Inflammatory macrophage (primary cell): ENCODE results near the gene LRRC4C.
"Not testable (repeated sequence)": the region's sequence is repeated elsewhere in the genome, so short reads cannot be mapped to it uniquely, and the experiment has no call there.

ENCODE experiments used
- DNase-seq, 2 donors: peaks; one replicate each; pipeline ENCODE4 v3.0.0-alpha.2; 2020 to 2022

LRRC4C gene

GRCh38 chr11:41010361-41011050, 448.9 kb downstream of the LRRC4C start:
- DNase-seq = no peak

- DNase-seq = no peak
Observed at GRCh38 chr11:41005986-41006385, 453.5 kb downstream of the LRRC4C start.

GRCh38 chr11:41003339-41004282, 455.8 kb downstream of the LRRC4C start:
- no peak for DNase-seq

- no peak for DNase-seq
Observed at GRCh38 chr11:40998920-40999319, 460.5 kb downstream of the LRRC4C start.

- no peak for DNase-seq
Observed at GRCh38 chr11:40987776-40988435, 471.5 kb downstream of the LRRC4C start.

GRCh38 chr11:40986320-40986719, 473.1 kb downstream of the LRRC4C start:
- no peak for DNase-seq

GRCh38 chr11:40975076-40975475, 484.4 kb downstream of the LRRC4C start:
- DNase-seq = no peak

GRCh38 chr11:40974186-40974795, 485.2 kb downstream of the LRRC4C start:
- no peak for DNase-seq

GRCh38 chr11:40958707-40959106, 500.7 kb downstream of the LRRC4C start:
- no peak for DNase-seq

- no peak for DNase-seq
Observed at GRCh38 chr11:40952479-40952878, 507.0 kb downstream of the LRRC4C start.

- no peak for DNase-seq
Observed at GRCh38 chr11:40938002-40938401, 521.5 kb downstream of the LRRC4C start.

GRCh38 chr11:40924915-40925314, 534.5 kb downstream of the LRRC4C start:
- DNase-seq = no peak

- no peak for DNase-seq
Observed at GRCh38 chr11:40921246-40921645, 538.2 kb downstream of the LRRC4C start.

GRCh38 chr11:40910774-40911173, 548.7 kb downstream of the LRRC4C start:
- DNase-seq = not testable (repeated sequence)

GRCh38 chr11:40894501-40894900, 565.0 kb downstream of the LRRC4C start:
- DNase-seq = no peak

- no peak for DNase-seq
Observed at GRCh38 chr11:40885250-40885954, 574.0 kb downstream of the LRRC4C start.

- no peak for DNase-seq
Observed at GRCh38 chr11:40882301-40882700, 577.2 kb downstream of the LRRC4C start.

GRCh38 chr11:40879911-40880310, 579.5 kb downstream of the LRRC4C start:
- DNase-seq = no peak

- no peak for DNase-seq
Observed at GRCh38 chr11:40877981-40878380, 581.5 kb downstream of the LRRC4C start.

- no peak for DNase-seq
Observed at GRCh38 chr11:40877256-40877655, 582.2 kb downstream of the LRRC4C start.

GRCh38 chr11:40867991-40868632, 591.3 kb downstream of the LRRC4C start:
- DNase-seq = no peak

- not testable (repeated sequence) for DNase-seq
Observed at GRCh38 chr11:40857754-40858153, 601.7 kb downstream of the LRRC4C start.
